HG02763 (cell line): ENCODE results near the gene HS3ST3B1.

ENCODE experiments used
- ATAC-seq: cut with Tn5 transposase; IDR thresholded peaks from one replicate; pipeline ENCODE4 v1.9.1; 2021; ENCODE audit warnings: mild to moderate bottlenecking, moderate library complexity; ENCODE audit not compliant: unreplicated experiment

The HS3ST3B1 gene

GRCh38 chr17:14352136-14352535 lies 51.3 kb downstream of the HS3ST3B1 start:
- ATAC-seq, result no peak

DNA sequence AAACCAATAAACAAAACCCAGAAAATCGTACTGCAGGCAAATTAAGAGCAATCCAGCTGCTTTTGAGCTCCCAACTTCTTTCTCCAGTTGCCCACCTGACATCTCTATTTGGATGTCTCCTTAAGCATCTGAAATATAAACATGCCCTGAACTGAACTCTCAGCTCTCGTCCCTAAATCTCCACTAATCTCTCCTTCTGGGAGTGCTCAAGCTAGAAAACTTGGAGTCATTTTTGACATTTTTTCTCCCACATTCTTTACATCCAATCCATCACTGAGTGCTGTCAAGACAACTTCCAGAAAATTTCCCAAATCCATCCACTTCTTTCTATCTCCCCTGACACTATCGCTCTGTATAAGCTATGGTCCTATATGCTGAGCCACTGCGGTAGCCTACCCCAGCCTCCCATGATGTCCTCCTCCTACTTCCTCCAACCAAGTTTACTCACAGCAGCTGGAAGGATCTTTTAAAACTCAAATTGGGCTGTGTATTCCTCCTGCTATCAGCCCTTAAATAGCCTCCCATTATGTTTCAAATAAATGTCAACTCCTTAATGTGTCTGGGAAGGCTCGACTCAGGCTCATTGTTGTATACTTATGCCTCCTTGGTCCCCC lies 53.1 kb downstream of the HS3ST3B1 start:
- no peak for ATAC-seq

DNA sequence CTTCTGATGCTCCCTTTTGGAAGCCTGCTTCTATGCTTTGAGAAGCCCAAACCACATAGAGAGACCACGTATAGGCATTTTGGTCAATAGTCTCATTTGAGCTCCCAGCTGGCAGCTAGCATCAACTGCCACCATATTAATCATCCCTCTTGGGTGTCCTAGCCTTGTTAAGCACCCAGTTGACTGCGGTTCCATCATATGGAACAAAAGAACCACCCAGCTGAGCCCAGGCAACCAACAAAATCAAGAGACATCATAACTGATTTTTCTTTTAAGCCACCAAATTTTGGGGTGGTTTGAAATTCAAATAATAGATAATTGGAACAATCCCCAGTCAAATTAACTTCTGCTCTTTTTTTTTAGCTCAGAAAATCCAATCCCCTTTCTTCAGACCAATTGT lies 53.9 kb downstream of the HS3ST3B1 start:
- ATAC-seq, result no peak

GRCh38 chr17:14355556-14355955 lies 54.7 kb downstream of the HS3ST3B1 start:
- ATAC-seq, result no peak

DNA sequence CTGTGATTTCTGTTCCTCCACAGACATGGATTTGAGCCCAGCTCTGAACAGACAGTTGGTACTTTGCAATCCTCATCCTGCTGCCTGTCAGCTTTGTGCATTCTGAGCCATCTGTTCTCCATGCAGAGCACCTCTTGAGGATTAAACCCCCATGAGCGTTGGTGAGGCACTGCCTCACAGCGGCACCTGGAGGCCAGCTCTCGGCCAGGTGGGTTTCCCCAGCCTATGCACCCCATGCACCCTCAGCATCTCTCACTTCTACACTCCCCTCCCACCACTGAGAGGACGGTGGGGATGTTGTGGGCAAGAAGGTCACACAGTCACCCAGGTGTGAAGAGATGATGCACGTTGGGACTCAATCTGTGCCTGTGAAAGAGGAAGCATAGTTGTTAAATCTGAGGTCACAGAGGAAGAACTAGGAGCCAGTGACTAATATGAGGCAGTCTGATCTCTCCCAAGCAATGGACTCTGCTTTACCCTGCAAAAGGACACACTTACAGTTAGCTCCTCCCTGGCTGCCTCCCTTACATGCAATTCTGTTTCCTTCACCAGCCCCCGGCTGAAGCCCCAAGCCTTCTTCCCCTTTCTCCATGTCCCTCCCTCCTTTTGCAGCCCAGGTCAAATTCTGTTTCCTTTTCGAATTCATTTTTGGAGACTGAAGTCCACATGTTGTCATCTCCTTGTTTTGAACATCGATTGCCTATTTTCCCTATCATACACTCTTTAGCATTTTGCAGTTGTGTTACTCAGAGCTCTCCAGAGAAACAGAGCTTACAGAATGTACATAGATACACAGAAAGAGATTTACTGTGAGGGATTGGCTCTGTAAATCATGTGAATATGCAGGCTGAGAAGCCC lies 58.5 kb downstream of the HS3ST3B1 start:
- ATAC-seq, result peak; percentile 93

DNA sequence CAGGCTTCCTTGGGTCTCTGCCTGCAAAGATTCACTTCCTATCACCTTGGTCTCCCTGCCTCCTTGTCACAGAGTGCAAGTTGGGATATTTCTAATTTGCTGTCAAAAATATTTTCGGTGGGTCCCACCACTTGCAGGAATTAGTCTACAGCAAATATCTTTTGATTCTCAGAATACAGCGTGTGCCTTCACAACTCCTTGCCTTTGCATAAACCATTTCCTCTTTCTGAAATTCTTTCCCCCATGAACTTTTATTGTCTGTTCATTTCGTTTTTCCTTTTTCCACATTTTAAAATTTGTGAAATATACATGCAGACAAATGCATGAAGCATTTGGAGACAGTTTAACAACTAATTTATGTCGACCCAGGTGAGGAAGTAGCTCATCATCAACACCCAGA lies 60.0 kb downstream of the HS3ST3B1 start:
- no peak for ATAC-seq

DNA sequence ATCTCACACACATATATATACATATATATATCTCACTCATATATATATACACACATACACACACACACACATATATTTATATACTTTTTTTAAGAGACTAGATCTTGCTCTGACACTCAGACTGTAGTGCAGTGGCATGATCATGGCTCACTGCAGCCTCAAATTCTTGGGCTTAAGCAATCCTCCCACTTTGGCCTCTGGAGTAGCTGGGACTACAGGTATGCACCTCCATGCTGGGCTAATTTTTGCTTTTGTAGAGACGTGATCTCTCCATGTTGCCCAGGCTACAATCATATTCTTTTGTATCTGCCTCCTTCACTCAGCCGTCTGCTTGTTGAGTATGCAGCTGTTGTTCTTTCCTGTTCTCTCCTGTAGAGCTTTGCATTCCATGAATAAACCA lies 60.6 kb downstream of the HS3ST3B1 start:
- ATAC-seq, result no peak

DNA sequence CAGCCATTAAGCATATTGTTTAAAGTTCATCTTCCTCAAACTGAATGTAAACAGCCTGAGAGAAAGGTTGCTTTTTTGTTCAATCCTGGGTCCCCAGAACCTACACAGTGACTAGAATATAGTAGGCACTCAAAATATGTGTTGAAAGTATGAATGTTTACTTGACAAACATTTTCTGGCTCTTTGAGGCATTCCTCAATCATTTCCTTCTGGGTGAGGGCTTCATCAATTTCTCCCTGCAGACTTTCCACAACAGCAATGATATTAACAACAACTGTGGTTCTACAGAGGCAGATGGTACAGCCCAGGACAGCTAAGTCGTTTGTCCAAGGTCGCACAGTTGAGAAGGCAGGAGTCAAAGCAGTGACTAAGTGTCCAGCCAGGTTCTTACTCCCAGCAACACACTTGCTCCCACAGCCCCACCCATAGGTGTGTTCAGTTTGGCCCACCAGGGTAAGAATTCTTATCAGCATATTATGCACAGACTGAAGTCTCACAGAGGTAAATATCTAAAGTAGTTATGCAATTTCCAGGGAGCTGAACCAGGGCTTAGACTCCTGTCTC lies 61.1 kb downstream of the HS3ST3B1 start:
- no peak for ATAC-seq

- no peak for ATAC-seq
Measured at GRCh38 chr17:14366199-14366598, 65.3 kb downstream of the HS3ST3B1 start.

DNA sequence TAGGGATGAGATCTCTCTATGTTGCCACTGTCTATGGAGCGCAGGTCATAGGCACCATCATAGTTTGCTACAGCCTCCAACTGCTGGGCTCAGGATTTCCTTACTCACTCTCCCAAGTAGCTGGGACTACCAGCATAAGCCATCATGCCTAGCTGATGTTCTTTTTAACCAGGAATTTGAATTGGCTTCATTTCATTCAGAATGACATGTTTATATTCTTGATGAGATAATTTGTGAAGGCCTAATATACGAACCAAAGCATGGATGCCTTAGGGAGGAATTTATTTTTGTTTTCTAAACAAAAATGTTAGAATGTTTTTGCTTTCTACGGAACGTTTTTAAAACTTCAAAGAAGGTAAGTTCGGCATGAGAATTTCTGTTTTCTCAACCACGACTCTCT lies 71.6 kb downstream of the HS3ST3B1 start:
- ATAC-seq, result no peak

DNA sequence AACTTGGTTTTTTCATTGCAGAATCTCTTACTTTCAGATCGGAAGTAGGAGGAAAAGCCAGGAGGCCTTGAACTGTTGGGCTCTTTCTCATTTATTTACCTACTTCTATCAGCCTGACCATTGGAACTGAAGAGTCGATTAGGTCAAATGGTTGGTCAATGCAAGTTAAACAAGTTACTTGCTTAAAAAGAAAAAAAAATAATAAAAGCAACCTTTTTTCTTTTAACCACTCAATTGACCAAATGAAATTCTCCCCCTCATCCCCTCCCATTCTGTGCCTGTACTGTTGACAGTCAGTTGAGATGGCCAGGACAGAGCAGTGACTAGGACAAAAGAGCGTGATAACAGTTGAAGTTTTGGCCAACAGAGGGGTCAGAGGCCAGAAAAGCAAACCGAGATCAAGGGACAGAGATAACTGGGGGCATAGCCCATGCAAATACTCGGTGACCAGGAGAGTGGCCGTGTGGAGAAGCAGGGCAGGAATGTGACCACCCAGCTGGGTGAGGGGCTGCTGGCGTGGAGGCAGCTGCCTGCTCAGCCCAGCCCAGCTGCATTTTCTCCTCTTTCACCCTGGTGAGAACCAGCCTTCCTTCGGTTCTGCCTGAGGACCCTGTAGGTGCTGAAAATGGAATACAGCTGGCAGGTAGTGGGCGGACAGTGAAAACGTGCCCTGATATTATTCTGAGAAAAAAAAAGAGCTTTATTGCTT lies 72.2 kb downstream of the HS3ST3B1 start:
- ATAC-seq, result no peak

- ATAC-seq, result no peak
Measured at GRCh38 chr17:14373614-14374259, 72.9 kb downstream of the HS3ST3B1 start.

DNA sequence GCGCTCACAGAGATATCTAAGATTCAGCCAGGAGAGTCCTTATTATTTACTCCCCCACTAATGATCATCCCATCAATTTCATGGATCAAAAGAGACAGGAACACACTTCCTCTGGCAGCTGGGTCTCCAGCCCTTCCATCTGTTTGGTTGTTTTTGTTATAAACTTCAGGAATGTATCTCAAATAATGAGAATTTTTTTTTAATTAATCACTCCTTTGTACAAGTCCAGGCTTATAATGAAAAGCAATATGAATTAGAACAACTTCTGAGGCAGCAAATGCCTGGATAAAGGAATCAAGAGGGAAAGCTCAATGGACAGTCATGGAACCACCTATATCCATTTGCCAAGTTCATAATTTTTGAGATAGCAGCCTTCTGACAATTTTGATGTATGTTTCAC lies 73.4 kb downstream of the HS3ST3B1 start:
- ATAC-seq, result no peak

GRCh38 chr17:14376666-14377065 lies 75.8 kb downstream of the HS3ST3B1 start:
- ATAC-seq, result no peak

GRCh38 chr17:14381606-14382005 lies 80.7 kb downstream of the HS3ST3B1 start:
- ATAC-seq, result no peak

- no peak for ATAC-seq
Measured at GRCh38 chr17:14387036-14387435, 86.2 kb downstream of the HS3ST3B1 start.

- ATAC-seq, result no peak
Measured at GRCh38 chr17:14389681-14390080, 88.8 kb downstream of the HS3ST3B1 start.

GRCh38 chr17:14393723-14394122 lies 92.8 kb downstream of the HS3ST3B1 start:
- ATAC-seq, result no peak

DNA sequence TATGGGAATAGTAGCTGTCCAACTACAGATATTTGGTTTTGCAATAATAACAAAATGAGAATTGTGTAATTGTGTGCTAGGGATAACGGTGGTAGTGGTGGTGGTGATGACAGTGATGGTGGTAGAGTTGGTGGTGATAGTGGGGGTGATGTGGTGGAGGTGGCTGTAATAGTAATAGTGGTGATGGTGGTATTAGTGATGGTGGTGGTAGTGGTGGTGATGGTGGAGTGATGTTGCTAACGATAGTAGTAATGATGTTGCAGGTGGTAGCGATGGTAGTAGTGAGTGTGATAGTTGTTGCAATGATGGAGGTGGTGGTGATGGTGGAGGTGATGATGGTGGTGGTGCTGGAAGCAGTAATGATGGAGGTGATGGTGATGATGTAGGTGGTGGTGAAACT lies 94.4 kb downstream of the HS3ST3B1 start:
- ATAC-seq, result no peak

DNA sequence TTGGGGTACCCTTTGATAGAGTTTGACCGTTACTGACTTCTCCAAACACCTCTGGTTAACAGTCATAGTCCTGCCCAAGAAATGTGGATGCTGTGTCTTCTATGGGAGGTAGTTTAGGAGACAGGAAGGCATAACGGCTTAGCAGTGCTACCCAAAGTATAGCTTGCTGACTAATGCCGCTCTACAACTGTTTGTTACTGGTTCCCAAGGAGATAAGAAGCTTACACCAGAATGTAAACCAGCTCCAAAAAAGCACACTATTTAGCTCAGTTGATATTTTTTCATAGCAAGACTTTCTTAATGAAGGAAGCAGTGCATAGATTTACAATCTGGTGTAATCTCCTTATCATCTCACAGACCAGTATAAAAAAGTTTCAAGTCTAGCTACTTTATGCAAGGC lies 95.7 kb downstream of the HS3ST3B1 start:
- ATAC-seq, result no peak

DNA sequence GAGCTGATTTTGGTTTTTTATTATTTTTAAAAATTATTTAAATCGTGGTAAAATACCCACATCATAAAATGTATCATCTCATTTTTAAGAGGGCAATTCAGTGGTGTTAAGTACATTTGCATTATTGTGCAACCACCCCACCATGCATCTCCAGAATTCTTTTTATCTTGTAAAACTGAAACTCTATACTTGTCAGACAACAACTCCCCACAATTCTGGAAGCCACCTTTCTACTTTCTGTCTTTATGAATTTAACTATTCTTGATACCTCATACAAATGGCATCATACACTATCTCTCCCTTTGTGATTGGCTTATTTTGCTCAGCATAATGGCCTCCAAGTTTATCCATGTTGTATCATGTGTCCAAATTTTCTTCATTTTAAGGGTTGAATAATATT lies 97.9 kb downstream of the HS3ST3B1 start:
- no peak for ATAC-seq
